ENCODE measurements around the gene CLEC11A.

The CLEC11A gene

GRCh38 chr19:50696094-50696483 lies 27.1 kb upstream of the CLEC11A start:
- no peak overlapping the region for H3K4me3 ChIP-seq (ENCODE audit: low read depth, low read length)
- in situ Hi-C loops (cut with HindIII; ENCODE audit: low sequenced_read_pairs) = no loop called here
- no peak for DNase-seq (ENCODE audit: low read depth, low spot score)
- TF ChIP-seq CTCF (IDR thresholded peaks at IDR 0.05; ENCODE audit: low read depth, low read length) = no peak

- in situ Hi-C loops (cut with HindIII; ENCODE audit: low sequenced_read_pairs) = no loop called here
- TF ChIP-seq CTCF (IDR thresholded peaks at IDR 0.05; ENCODE audit: low read depth, low read length) = no peak
- no peak overlapping the region for H3K4me3 ChIP-seq (ENCODE audit: low read depth, low read length)
- no peak for DNase-seq (ENCODE audit: low read depth, low spot score)
Observed at GRCh38 chr19:50697414-50698124, 25.6 kb upstream of the CLEC11A start.

GRCh38 chr19:50701367-50701985 lies 21.7 kb upstream of the CLEC11A start:
- no peak for TF ChIP-seq CTCF (IDR thresholded peaks at IDR 0.05; ENCODE audit: low read depth, low read length)
- in situ Hi-C loops (cut with HindIII; ENCODE audit: low sequenced_read_pairs) = no loop called here
- no peak overlapping the region for H3K4me3 ChIP-seq (ENCODE audit: low read depth, low read length)
- no peak for DNase-seq (ENCODE audit: low read depth, low spot score)

GRCh38 chr19:50702158-50702870 lies 20.9 kb upstream of the CLEC11A start:
- DNase-seq (ENCODE audit: low read depth, low spot score) = no peak
- no peak for TF ChIP-seq CTCF (IDR thresholded peaks at IDR 0.05; ENCODE audit: low read depth, low read length)
- in situ Hi-C loops (cut with HindIII; ENCODE audit: low sequenced_read_pairs) = no loop called here
- H3K4me3 ChIP-seq (ENCODE audit: low read depth, low read length) = no peak overlapping the region

GRCh38 chr19:50702871-50703829 lies 20.0 kb upstream of the CLEC11A start:
- no peak for TF ChIP-seq CTCF (IDR thresholded peaks at IDR 0.05; ENCODE audit: low read depth, low read length)
- no peak overlapping the region for H3K4me3 ChIP-seq (ENCODE audit: low read depth, low read length)
- DNase-seq (ENCODE audit: low read depth, low spot score) = no peak
- in situ Hi-C loops (cut with HindIII; ENCODE audit: low sequenced_read_pairs) = no loop called here
